ENCODE data around the gene TOMM6. TPM values are rescaled to one million over a fixed set of nuclear protein-coding genes. Genes with fewer than 3 reads are reported as not detected.
A peak's percentile ranks its signal among the peaks of the same experiment; 100 is the strongest.

TOMM6 gene
- total RNA-seq (ENCODE audit: low replicate concordance), result 193 and 203 TPM in 2 replicates
- long read RNA-seq, transcript TOMM6-202 (3 exons, 637 nt), result minor isoform, 14 of 37 reads
- long read RNA-seq, transcript TOMM6-201 (3 exons, 595 nt), result major isoform, 22 of 37 reads
- long read RNA-seq, partial matches to known transcripts, result 0 of 37 reads
- long read RNA-seq, other reads (novel, unspliced or antisense), result 1 of 37 reads

DNA sequence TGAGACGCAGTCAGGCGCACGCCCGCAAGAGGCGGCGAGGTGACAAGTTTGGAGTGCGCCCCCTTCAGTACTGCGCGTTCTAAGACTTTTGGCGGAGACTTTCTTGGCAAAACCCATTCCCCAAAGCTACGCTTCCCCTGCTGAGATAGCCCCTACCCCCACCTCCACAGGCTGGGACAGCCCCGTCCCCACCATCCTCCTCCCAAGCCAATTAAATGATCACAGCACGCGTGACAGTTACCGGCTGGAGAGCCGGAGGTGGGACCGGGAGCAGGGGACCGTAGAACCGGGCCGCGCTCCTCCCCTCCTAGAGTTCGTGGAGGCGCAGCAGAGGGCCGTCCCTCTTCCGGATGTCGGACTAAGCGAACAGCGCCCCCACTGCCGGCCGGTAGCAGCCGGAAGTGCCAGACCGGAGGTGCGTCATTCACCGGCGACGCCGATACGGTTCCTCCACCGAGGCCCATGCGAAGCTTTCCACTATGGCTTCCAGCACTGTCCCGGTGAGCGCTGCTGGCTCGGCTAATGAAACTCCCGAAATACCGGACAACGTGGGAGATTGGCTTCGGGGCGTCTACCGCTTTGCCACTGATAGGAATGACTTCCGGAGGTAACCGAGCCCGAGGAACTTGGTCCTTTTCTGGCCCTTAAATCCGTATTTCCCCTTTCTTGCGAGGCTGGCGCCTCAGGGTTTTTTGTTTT, at the start of gene TOMM6:
TOMM6 (plus strand) TSS at position 476 of the 699 bp plus-strand sequence; CDS start at position 480, 4 bp downstream.
- H3K27me3 Mint-ChIP-seq, result peaks cover 6% of the 10 kb centered on the region
- peak within 1 kb of the TSS; percentile 98 for H3K27ac Mint-ChIP-seq
- TF ChIP-seq, protein P1, sequence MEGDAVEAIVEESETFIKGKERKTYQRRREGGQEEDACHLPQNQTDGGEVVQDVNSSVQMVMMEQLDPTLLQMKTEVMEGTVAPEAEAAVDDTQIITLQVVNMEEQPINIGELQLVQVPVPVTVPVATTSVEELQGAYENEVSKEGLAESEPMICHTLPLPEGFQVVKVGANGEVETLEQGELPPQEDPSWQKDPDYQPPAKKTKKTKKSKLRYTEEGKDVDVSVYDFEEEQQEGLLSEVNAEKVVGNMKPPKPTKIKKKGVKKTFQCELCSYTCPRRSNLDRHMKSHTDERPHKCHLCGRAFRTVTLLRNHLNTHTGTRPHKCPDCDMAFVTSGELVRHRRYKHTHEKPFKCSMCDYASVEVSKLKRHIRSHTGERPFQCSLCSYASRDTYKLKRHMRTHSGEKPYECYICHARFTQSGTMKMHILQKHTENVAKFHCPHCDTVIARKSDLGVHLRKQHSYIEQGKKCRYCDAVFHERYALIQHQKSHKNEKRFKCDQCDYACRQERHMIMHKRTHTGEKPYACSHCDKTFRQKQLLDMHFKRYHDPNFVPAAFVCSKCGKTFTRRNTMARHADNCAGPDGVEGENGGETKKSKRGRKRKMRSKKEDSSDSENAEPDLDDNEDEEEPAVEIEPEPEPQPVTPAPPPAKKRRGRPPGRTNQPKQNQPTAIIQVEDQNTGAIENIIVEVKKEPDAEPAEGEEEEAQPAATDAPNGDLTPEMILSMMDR (conservative IDR thresholded peaks at IDR 0.05), result peak; percentile 98
- peak within 1 kb of the TSS; percentile 96 for H3K4me3 Mint-ChIP-seq
- no peaks in the 10 kb centered on the region for H3K9me3 Mint-ChIP-seq
- peaks cover 16% of the 10 kb centered on the region for H3K4me1 Mint-ChIP-seq (ENCODE audit: unreplicated experiment)
- peak; percentile 97 for DNase-seq (ENCODE audit: extremely low spot score, unreplicated experiment)
- H3K36me3 Mint-ChIP-seq, result peaks cover 9% of the 10 kb centered on the region

DNA sequence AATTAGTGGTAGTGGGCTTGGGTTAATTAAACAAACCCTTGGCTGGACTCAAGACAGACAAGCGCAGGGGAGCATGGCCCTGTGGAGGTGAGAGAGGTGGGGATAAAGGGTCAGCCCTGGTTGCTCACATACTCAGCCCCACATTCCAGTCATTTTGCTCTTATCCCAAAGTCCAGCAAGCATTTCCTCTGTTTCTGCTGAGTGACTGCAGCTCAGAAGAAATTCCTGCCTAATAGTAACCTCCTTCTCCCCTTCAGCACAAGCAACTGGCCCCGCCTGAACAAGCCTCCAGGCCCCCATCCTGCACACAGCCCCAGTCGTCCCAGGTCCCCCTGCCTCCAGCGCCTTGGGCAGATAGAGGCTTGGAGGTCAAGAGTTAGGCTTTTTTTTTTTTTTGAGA, 48.5 kb upstream of the TOMM6 start:
- TF ChIP-seq, protein P1 (conservative IDR thresholded peaks at IDR 0.05), result no peak
- H3K27me3 Mint-ChIP-seq, result peaks cover 10% of the 10 kb centered on the region
- no peak for DNase-seq (ENCODE audit: extremely low spot score, unreplicated experiment)
- H3K4me1 Mint-ChIP-seq (ENCODE audit: unreplicated experiment), result no peaks in the 10 kb centered on the region
- no peak overlapping the region for H3K4me3 Mint-ChIP-seq
- H3K36me3 Mint-ChIP-seq, result no peaks in the 10 kb centered on the region
- H3K9me3 Mint-ChIP-seq, result no peaks in the 10 kb centered on the region
- H3K27ac Mint-ChIP-seq, result no peak overlapping the region

DNA sequence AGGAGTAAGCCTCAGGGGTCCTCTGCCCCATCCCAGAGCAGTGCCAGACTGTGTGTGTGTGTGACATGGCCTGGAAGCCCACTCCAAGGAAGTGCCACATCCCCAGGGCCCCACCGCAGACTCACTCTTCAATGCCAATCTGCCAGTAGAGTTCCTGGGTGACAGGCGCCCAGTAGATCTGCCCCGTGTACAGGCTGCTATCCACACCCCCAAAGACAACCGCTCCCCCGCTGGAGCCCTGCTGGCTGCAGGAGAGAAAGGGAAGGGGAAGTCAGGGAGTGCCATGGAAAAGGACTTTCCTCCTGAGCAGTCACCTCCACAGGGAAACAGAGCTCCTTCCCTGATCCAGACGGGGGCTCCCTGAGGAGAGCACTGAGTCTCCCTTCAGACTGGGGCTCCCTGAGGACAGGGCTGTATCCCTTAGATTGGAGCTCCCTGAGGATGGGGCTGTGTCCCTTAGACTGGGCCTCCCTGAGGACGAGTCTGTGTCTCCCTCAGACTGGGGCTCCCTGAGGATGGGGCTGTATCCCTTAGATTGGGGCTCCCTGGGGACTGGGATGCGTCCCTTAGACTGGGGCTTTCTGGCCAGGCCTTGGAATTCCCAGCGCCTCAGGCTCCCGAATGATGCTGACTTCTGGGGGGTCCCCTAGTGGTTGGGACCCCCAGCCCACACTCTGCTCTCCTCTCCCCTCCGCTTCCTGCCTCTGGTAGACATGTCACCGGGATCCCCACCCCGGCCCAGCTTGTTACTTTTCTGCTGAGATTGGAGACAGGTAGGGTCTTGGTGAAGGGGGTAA, 46.9 kb upstream of the TOMM6 start:
- H3K9me3 Mint-ChIP-seq, result no peaks in the 10 kb centered on the region
- H3K27ac Mint-ChIP-seq, result peak overlapping the region; percentile 13
- peaks cover 9% of the 10 kb centered on the region for H3K27me3 Mint-ChIP-seq
- H3K4me3 Mint-ChIP-seq, result no peak overlapping the region
- H3K4me1 Mint-ChIP-seq (ENCODE audit: unreplicated experiment), result no peaks in the 10 kb centered on the region
- no peaks in the 10 kb centered on the region for H3K36me3 Mint-ChIP-seq
- DNase-seq (ENCODE audit: extremely low spot score, unreplicated experiment), result no peak
- TF ChIP-seq, protein P1 (conservative IDR thresholded peaks at IDR 0.05), result no peak

- Mint-ChIP-seq H3K27me3 (peaks cover 6% of the 10 kb centered on the region), H3K4me1 (ENCODE audit: unreplicated experiment) (no peaks in the 10 kb centered on the region), H3K9me3 (no peaks in the 10 kb centered on the region), H3K36me3 (no peaks in the 10 kb centered on the region), H3K4me3 (no peak overlapping the region), H3K27ac (peak overlapping the region; percentile 30)
- TF ChIP-seq, protein P1 (conservative IDR thresholded peaks at IDR 0.05), result no peak
- no peak for DNase-seq (ENCODE audit: extremely low spot score, unreplicated experiment)
Observed at GRCh38 chr6:41741625-41742490, 45.6 kb upstream of the TOMM6 start.
